ENCODE data around the gene UBQLN2.
"Not testable (repeated sequence)": the region's sequence is repeated elsewhere in the genome, so short reads cannot be mapped to it uniquely, and the experiment has no call there.

UBQLN2 gene
- 74.8 to 81.5 reads per million in 2 donors for total RNA-seq

GRCh38 chrX:56563231-56564161 is at the start of gene UBQLN2:
Gene UBQLN2 (plus strand): TSS chrX:56563627. CDS start chrX:56563874, 247 bp downstream.
- peak; percentile 53 to 90 (median 72) for DNase-seq

DNA sequence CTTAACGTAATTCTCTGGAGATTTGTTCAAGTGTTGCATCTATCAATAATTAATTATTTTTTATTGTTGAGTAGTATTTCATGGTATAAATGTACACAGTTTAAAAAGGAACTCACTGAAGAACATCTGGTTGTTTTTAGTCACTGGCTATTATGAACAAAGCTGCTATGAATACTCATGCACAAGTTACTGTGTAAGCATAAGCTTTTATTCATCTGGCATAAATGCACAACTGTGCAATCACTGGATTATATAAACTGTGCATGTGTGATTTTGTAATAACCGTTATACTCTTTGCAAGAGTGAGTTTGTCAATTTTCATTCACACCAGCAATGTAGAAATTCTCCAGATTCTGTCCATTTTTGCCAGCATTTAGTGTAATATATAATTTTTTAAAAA is 43.8 kb upstream of the UBQLN2 start:
- DNase-seq = no peak

DNA sequence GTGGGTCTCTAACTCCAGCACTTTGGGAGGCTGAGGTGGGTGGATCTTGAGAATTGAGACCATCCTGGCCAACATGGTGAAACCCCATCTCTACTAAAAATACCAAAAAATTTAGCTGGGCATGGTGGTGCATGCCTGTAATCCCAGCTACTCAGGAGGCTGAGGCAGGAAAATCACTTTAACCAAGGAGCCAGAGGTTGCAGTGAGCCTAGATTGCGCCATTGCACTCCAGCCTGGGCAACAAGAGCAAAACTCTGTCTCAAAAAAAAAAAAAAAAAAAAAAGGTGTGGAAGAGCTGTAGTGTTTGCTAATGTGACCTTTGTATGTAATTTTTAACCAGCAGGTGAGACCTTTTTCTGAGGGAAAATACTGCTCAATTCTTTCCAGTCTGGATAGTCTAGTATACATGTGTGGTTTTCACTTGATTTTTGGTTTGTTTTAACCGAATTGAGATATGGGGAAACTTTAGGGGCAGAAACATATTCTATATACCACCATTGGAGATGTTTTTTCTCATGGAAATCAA is 33.9 kb upstream of the UBQLN2 start:
- not testable (repeated sequence) for DNase-seq

- DNase-seq = no peak
These were observed 33.4 kb upstream of the UBQLN2 start for GRCh38 chrX:56530011-56530410.

DNA sequence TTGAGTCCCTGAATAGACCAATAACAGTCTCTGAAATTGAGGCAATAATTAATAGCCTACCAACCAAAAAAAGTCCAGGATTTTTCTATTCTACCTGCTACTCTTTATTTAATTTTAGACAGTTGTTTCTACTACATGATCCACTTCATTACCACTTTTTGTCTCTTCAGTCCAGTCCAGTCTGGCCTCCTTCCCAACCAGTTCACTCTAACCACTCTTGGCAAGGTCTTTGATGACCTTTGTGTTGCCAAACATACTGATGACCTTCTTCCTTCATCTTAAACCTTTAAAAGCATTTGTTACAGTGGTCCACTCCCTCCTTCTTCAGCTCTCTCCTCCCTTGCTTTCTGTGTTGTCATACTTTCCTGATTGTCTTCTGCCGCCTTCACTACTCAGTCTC is 12.8 kb upstream of the UBQLN2 start:
- no peak for DNase-seq

DNA sequence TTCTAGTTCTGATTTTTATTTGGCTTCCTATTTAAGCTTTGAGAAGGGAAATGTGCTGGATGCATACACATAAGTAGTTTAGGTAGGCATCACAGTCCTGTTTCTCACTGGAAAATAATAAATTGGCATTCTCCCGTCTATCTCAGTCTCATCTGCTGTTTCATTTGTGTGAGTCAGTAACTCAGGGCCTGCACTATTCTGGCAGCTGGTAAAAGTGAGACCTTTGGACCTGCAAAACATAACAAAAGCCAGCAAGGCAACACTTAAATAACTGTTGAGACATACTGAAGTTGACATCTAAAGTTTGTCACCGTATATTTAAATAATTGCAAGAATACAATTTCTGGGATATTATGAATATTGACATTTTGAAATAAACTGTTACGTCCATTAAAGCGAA is 8.6 kb upstream of the UBQLN2 start:
- DNase-seq = no peak

- no peak for DNase-seq
These were observed 6.0 kb upstream of the UBQLN2 start for GRCh38 chrX:56557376-56557929.

- DNase-seq = peak in 2 of 5 experiments; percentile 21 to 58
These were observed 898 bp downstream of the UBQLN2 start for GRCh38 chrX:56564164-56564885.

DNA sequence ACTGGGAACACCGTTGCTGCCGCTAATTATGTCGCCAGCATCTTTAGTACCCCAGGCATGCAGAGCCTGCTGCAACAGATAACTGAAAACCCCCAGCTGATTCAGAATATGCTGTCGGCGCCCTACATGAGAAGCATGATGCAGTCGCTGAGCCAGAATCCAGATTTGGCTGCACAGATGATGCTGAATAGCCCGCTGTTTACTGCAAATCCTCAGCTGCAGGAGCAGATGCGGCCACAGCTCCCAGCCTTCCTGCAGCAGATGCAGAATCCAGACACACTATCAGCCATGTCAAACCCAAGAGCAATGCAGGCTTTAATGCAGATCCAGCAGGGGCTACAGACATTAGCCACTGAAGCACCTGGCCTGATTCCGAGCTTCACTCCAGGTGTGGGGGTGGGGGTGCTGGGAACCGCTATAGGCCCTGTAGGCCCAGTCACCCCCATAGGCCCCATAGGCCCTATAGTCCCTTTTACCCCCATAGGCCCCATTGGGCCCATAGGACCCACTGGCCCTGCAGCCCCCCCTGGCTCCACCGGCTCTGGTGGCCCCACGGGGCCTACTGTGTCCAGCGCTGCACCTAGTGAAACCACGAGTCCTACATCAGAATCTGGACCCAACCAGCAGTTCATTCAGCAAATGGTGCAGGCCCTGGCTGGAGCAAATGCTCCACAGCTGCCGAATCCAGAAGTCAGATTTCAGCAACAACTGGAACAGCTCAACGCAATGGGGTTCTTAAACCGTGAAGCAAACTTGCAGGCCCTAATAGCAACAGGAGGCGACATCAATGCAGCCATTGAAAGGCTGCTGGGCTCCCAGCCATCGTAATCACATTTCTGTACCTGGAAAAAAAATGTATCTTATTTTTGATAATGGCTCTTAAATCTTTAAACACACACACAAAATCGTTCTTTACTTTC is 1.8 kb downstream of the UBQLN2 start:
- DNase-seq = peak in 1 of 5 experiments; percentile 30

GRCh38 chrX:56569378-56570057 is 6.1 kb downstream of the UBQLN2 start:
- no peak for DNase-seq

DNA sequence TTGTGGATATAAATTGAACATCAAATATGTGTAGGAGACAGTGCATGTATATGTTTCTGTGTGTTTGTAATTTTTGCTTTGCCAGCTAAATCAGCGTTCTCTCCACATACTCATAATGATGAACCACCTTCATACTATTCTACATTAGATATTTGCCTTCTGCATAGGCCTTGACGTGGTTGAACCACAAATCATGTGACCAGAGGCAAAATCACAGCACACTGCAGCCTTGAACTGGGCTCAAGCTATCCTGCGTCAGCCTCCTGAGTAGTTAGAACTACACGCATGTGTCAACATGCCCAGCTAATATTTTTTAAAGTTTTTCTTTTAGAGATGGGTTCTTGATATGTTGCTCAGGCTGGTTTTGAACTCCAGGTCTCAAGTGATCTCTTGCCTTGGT is 9.5 kb downstream of the UBQLN2 start:
- peak in 1 of 5 experiments; percentile 53 for DNase-seq

GRCh38 chrX:56574861-56575260 is 11.4 kb downstream of the UBQLN2 start:
- peak in 1 of 5 experiments; percentile 11 for DNase-seq

- DNase-seq = no peak
These were observed 13.3 kb downstream of the UBQLN2 start for GRCh38 chrX:56576721-56577120.

DNA sequence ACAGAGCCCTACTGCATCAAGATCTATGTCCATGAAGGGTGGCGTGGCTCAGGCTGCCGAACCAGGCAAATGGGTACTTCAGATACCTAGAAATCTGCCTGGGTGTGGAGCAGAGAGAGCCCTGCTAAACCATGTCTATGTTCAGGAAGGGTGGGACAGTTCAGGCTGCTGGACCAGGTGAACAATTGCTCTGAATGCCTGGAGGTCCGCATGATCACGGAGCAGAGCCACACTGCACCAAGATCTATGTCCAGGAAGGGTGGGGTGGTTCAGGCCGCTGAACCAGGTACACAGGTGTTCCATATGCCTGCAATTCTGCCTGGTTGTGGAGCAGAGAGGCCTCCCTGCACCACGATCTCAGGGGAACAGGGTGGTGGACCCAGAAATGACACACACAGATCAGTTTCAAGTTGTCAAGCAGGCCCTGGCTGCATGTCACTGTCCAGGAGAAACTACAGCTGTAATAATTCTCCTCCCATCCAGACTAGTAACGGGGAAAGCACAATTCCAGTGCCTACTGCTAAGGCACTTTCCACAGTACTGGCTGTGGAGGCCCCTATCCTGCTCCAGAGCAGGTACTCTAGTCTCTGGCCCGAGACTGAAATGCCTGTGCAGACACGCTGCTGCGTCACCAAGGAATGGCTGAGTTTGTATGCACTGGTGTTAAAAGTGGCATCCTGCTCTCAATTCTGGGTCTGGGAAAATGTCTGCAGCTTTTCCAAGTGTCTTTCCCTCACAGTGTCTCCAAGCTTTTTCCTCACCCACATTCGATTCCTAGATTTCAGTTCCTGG is 25.2 kb downstream of the UBQLN2 start:
- DNase-seq = no peak

GRCh38 chrX:56591830-56592229 is 28.4 kb downstream of the UBQLN2 start:
- DNase-seq = not testable (repeated sequence)

GRCh38 chrX:56600141-56600540 is 36.7 kb downstream of the UBQLN2 start:
- no peak for DNase-seq

DNA sequence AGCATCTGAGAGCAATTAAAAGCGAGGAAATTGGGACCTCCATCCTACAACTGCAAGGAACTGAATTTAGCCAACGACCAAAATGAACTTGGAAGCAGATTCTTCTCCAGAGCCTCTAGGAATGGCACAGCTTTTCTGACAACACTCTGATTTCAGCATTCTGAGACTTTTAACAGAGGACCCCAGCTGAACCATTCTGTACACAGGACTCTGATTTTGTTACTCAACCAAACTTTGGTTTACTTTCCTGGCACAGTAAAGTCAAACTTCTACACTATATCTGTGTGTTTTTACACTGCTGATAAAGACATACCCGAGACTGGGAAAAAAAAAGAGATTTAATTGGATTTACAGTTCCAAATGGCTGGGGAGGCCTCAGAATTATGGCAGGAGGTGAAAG is 37.6 kb downstream of the UBQLN2 start:
- DNase-seq = no peak

- DNase-seq = no peak
These were observed 51.9 kb downstream of the UBQLN2 start for GRCh38 chrX:56615282-56615681.

All from T-helper 2 cell (primary cell).